ENCODE data around the gene EXOSC3. TPM values are rescaled to one million over a fixed set of nuclear protein-coding genes. Genes with fewer than 3 reads are reported as not detected.
A peak's percentile ranks its signal among the peaks of the same experiment; 100 is the strongest.
"Not testable (repeated sequence)": the region's sequence is repeated elsewhere in the genome, so short reads cannot be mapped to it uniquely, and the experiment has no call there.

Gene EXOSC3
- total RNA-seq, 1 donor = 92.3 TPM

DNA sequence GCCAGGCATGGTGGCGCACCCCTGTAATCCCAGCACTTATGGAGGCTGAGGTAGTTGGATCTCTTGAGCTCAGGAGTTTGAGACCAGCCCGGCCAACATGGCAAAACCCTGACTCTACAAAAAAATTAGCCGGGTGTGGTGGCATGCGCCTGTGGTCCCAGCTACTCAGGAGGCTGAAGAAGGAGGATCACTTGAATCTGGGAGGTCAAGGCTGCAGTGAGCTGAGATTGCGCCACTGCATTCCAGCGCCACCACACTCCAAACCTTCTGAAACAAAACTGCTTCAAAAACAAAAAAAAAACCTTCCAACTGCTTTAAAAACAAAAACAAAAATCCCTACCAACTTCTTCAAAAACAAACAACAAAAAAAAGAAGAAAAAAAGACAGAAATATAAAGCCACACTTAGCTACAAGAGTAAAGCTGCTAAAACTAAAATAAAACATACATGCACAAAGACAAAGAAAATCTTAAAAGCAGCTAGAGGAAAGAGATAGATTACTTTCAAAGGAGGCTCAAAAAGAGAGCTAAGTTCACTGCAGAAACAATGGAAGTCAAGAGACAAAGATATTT lies 27.1 kb upstream of the EXOSC3 start:
- TF ChIP-seq, protein P1, sequence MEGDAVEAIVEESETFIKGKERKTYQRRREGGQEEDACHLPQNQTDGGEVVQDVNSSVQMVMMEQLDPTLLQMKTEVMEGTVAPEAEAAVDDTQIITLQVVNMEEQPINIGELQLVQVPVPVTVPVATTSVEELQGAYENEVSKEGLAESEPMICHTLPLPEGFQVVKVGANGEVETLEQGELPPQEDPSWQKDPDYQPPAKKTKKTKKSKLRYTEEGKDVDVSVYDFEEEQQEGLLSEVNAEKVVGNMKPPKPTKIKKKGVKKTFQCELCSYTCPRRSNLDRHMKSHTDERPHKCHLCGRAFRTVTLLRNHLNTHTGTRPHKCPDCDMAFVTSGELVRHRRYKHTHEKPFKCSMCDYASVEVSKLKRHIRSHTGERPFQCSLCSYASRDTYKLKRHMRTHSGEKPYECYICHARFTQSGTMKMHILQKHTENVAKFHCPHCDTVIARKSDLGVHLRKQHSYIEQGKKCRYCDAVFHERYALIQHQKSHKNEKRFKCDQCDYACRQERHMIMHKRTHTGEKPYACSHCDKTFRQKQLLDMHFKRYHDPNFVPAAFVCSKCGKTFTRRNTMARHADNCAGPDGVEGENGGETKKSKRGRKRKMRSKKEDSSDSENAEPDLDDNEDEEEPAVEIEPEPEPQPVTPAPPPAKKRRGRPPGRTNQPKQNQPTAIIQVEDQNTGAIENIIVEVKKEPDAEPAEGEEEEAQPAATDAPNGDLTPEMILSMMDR (IDR thresholded peaks at IDR 0.05; ENCODE audit: insufficient read depth, low read length) = no peak
- no peak for DNase-seq (ENCODE audit: low read depth)
- no peak overlapping the region for H3K4me3 ChIP-seq (ENCODE audit: low read depth, low read length)

DNA sequence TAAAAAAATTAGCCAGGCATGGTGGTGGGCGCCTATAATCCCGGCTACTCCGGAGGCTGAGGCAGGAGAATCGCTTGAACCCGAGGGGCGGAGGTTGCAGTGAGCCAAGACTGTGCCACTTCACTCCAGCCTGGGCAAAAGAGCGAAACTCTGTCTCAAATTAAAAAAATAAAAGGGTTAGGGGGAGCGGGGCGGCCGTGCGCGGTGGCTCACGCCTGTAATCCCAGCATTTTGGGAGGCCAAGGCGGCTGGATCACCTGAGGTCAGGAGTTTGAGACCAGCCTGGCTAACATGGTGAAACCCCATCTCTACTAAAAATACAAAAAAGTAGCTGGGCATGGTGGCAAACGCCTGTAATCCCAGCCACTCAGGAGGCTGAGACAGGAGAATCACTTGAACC lies 24.8 kb upstream of the EXOSC3 start:
- not testable (repeated sequence) for H3K4me3 ChIP-seq (ENCODE audit: low read depth, low read length); DNase-seq (ENCODE audit: low read depth)

DNA sequence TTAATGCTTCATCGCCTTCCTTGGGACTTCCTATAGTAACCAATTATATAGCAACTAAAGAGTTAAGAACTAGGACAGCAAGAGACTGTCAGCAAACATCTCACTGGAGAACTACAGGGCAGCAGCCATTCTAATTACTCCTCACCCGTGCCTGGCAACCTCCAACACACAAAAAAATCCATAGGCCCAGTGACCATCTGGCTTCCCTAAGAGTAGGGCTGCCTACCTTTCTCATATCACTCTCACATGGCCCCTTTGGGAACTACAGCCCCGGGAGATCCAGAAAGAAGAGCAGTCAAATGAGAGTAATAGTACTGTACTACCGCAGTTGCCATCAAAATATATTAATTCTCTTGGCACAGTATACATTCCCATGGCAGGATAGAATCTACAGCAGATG lies 21.4 kb upstream of the EXOSC3 start:
- DNase-seq (ENCODE audit: low read depth) = no peak
- TF ChIP-seq, protein P1 (IDR thresholded peaks at IDR 0.05; ENCODE audit: insufficient read depth, low read length) = no peak
- H3K4me3 ChIP-seq (ENCODE audit: low read depth, low read length) = no peak overlapping the region

- TF ChIP-seq, protein P1 (IDR thresholded peaks at IDR 0.05; ENCODE audit: insufficient read depth, low read length) = no peak
- peak overlapping the region; percentile 82 for H3K4me3 ChIP-seq (ENCODE audit: low read depth, low read length)
- no peak for DNase-seq (ENCODE audit: low read depth)
Observed at GRCh38 chr9:37801959-37802711, 17.3 kb upstream of the EXOSC3 start.

- peak; percentile 8 for DNase-seq (ENCODE audit: low read depth)
- TF ChIP-seq, protein P1 (IDR thresholded peaks at IDR 0.05; ENCODE audit: insufficient read depth, low read length) = no peak
- peak overlapping the region; percentile 82 for H3K4me3 ChIP-seq (ENCODE audit: low read depth, low read length)
Observed at GRCh38 chr9:37801287-37801850, 16.5 kb upstream of the EXOSC3 start.

DNA sequence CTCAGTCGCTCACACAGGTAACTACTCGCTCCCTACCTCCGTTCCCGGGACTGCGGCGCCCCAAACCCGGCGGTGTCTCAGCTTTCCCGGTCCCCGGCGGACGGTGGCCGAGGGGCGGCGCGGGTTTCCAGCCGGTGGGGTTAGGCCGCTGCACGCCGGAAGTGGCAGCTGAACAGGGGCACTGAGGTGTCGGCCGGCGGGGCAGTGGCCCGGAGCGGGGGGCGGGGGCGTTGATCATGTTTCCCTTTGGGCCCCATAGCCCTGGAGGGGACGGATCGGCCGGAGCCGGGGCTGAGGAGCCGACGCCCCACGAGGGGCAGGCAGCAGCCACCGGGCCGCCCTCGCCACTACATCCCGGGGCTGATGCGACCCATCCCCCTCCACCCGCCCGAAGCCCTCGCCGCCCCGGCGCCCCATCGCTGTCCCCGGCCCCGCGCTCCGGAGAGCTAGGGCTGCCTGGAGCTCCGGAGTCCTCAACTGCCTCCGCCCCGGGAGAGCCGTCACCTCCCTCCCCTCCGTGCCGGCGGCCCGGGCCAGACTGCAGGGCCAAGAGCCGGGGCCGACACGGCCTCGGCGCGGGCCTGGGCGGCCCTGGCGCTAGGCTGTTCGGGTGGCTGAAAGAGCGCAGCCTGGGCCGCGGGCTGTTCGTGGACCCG lies 15.9 kb upstream of the EXOSC3 start, which contains the start of gene DCAF10:
Gene DCAF10, plus strand, starts transcription at position 167 of the 656 bp plus-strand sequence. Its CDS starts 70 bp downstream, at position 237.
- TF ChIP-seq, protein P1 (IDR thresholded peaks at IDR 0.05; ENCODE audit: insufficient read depth, low read length) = peak; percentile 2
- peak; percentile 79 for DNase-seq (ENCODE audit: low read depth)

DNA sequence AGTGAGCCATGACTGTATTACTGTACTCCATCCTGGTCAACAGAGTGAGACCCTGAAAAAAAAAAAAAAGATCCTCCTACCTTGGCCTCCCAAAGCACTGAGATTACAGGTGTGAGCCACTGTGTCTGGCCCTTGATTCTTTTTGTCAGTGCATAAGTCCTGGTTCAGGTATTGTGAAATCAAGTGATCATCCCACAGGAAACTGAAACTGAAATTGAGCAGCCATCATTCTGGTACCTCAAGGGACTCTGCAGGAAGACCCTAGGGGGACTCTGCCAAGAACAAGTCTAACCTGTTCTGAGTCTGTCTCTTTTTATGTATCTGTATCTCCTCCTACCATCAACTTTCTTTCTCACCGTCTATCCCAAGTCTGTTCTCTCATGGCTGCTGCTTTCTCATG lies 13.8 kb upstream of the EXOSC3 start:
- TF ChIP-seq, protein P1 (IDR thresholded peaks at IDR 0.05; ENCODE audit: insufficient read depth, low read length) = no peak
- no peak for DNase-seq (ENCODE audit: low read depth)
- no peak overlapping the region for H3K4me3 ChIP-seq (ENCODE audit: low read depth, low read length)

More for the DNA sequence above, 15.9 kb upstream of the EXOSC3 start, which contains the start of gene DCAF10:
- peak within 1 kb of the TSS; percentile 82 for H3K4me3 ChIP-seq (ENCODE audit: low read depth, low read length)
